Measurements from ENCODE around the gene SLC35D1. TPM values are rescaled to one million over a fixed set of nuclear protein-coding genes. Genes with fewer than 3 reads are reported as not detected.

The SLC35D1 gene
- total and polyA plus RNA-seq, 4 donors: 22.9 to 100 (median 29.5) TPM

GRCh38 chr1:67044631-67045270, 9.2 kb downstream of the SLC35D1 start:
- TF ChIP-seq YY1 (IDR thresholded peaks at IDR 0.05): no peak
- no peaks in the 10 kb centered on the region for H3K27me3 ChIP-seq (ENCODE audit: control insufficient read depth in 4 of 4, insufficient read depth in 4 of 4, low read length in 3 of 4)
- H3K36me3 ChIP-seq (ENCODE audit: control insufficient read depth in 4 of 4, insufficient read depth in 3 of 4, low read depth in 1 of 4, low read length in 3 of 4): peaks cover 5 to 71% (median 53%) of the 10 kb centered on the region in 4 donors
- H3K27ac ChIP-seq (ENCODE audit: low read depth in 1 of 2, low read length in 2 of 2): no peak overlapping the region
- peaks cover 0 to 10% (median 4%) of the 10 kb centered on the region in 4 donors for H3K4me1 ChIP-seq (ENCODE audit: control insufficient read depth in 4 of 4, insufficient read depth in 4 of 4, low read length in 3 of 4)
- H3K4me3 ChIP-seq (ENCODE audit: low read depth in 1 of 3, low read length in 3 of 3): no peak overlapping the region
- no peak for DNase-seq (ENCODE audit: low spot score)
- no peak overlapping the region for H3K9ac ChIP-seq (ENCODE audit: low read depth in 1 of 2, low read length in 2 of 2)
- 94% methylated on average over 4 of the region's 4 CpGs for WGBS
- no peaks in the 10 kb centered on the region for H3K9me3 ChIP-seq (ENCODE audit: control insufficient read depth in 4 of 4, low read length in 3 of 4)

- H3K27me3 ChIP-seq (ENCODE audit: control insufficient read depth in 4 of 4, insufficient read depth in 4 of 4, low read length in 3 of 4): no peaks in the 10 kb centered on the region
- no peak for TF ChIP-seq HNF4A (conservative IDR thresholded peaks at IDR 0.05)
- TF ChIP-seq FOXA1 (IDR thresholded peaks at IDR 0.05): no peak
- TF ChIP-seq YY1 (IDR thresholded peaks at IDR 0.05): no peak
- WGBS: 36% methylated on average over 3 of the region's 3 CpGs
- H3K9ac ChIP-seq (ENCODE audit: low read depth in 1 of 2, low read length in 2 of 2): no peak overlapping the region
- no peak overlapping the region for H3K4me3 ChIP-seq (ENCODE audit: low read depth in 1 of 3, low read length in 3 of 3)
- no peak overlapping the region for H3K27ac ChIP-seq (ENCODE audit: low read depth in 1 of 2, low read length in 2 of 2)
- peaks cover 7 to 73% (median 54%) of the 10 kb centered on the region in 4 donors for H3K36me3 ChIP-seq (ENCODE audit: control insufficient read depth in 4 of 4, insufficient read depth in 3 of 4, low read depth in 1 of 4, low read length in 3 of 4)
- H3K9me3 ChIP-seq (ENCODE audit: control insufficient read depth in 4 of 4, low read length in 3 of 4): no peaks in the 10 kb centered on the region
- no peak for DNase-seq (ENCODE audit: low spot score)
- peaks cover 0 to 10% (median 4%) of the 10 kb centered on the region in 4 donors for H3K4me1 ChIP-seq (ENCODE audit: control insufficient read depth in 4 of 4, insufficient read depth in 4 of 4, low read length in 3 of 4)
Observed at GRCh38 chr1:67043366-67043765, 10.6 kb downstream of the SLC35D1 start.

DNA sequence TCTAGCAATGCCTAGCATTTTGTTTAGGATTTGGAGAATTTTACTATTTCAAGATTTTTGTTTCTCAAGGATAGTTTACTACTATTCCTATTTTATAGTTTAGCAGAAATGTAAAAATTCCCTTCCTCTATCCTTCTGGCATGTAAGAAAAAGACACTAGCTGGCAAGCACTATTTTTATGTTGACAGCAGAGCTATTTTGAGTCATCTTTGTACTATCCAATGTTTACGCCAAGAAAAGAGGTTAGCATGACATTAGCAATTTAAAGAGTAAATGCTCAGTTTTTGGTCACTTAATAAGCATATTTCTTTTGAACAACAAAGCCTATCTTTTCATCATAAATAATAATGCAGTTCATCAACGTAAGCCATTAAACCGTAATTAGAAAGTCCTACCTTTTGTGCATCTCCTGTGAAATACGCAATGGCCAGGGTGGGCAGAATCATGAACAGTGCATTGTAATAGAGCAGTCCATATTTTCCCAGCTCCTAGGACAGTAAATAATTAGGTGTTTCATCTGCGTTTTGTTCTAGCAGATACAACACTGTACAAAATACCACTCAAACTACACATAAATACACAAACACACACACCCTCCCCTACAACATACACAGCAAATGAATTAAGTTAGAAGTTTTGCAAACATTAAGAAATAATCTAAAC, 12.0 kb downstream of the SLC35D1 start:
- H3K27me3 ChIP-seq (ENCODE audit: control insufficient read depth in 4 of 4, insufficient read depth in 4 of 4, low read length in 3 of 4): no peaks in the 10 kb centered on the region

More for the DNA sequence above, 12.0 kb downstream of the SLC35D1 start:
- no peak overlapping the region for H3K9ac ChIP-seq (ENCODE audit: low read depth in 1 of 2, low read length in 2 of 2)
- peaks cover 11 to 74% (median 47%) of the 10 kb centered on the region in 4 donors for H3K36me3 ChIP-seq (ENCODE audit: control insufficient read depth in 4 of 4, insufficient read depth in 3 of 4, low read depth in 1 of 4, low read length in 3 of 4)
- H3K4me1 ChIP-seq (ENCODE audit: control insufficient read depth in 4 of 4, insufficient read depth in 4 of 4, low read length in 3 of 4): peaks cover 0 to 10% (median 4%) of the 10 kb centered on the region in 4 donors
- no peak overlapping the region for H3K27ac ChIP-seq (ENCODE audit: low read depth in 1 of 2, low read length in 2 of 2)
- H3K4me3 ChIP-seq (ENCODE audit: low read depth in 1 of 3, low read length in 3 of 3): no peak overlapping the region
- H3K9me3 ChIP-seq (ENCODE audit: control insufficient read depth in 4 of 4, low read length in 3 of 4): no peaks in the 10 kb centered on the region
- TF ChIP-seq TAF1 (conservative IDR thresholded peaks at IDR 0.05) (no peak), RAD21 (IDR thresholded peaks at IDR 0.05) (no peak), CTCF (IDR thresholded peaks at IDR 0.05; ENCODE audit: low read depth, low read length, missing input control) (no peak), GABPA (IDR thresholded peaks at IDR 0.05 in 1 of 2, conservative IDR thresholded peaks at IDR 0.05 in 1 of 2) (no peak), HNF4A (conservative IDR thresholded peaks at IDR 0.05) (no peak), FOXA1 (IDR thresholded peaks at IDR 0.05) (no peak), YY1 (IDR thresholded peaks at IDR 0.05) (no peak), EGR1 (IDR thresholded peaks at IDR 0.05; ENCODE audit: low read depth in 2 of 2) (no peak), RXRA (IDR thresholded peaks at IDR 0.05) (no peak), NR2F2 (IDR thresholded peaks at IDR 0.05) (no peak), SP1 (IDR thresholded peaks at IDR 0.05) (no peak), JUND (IDR thresholded peaks at IDR 0.05) (no peak), FOXA2 (IDR thresholded peaks at IDR 0.05) (no peak), HNF4G (IDR thresholded peaks at IDR 0.05) (no peak)
- TF ChIP-seq, protein P1, sequence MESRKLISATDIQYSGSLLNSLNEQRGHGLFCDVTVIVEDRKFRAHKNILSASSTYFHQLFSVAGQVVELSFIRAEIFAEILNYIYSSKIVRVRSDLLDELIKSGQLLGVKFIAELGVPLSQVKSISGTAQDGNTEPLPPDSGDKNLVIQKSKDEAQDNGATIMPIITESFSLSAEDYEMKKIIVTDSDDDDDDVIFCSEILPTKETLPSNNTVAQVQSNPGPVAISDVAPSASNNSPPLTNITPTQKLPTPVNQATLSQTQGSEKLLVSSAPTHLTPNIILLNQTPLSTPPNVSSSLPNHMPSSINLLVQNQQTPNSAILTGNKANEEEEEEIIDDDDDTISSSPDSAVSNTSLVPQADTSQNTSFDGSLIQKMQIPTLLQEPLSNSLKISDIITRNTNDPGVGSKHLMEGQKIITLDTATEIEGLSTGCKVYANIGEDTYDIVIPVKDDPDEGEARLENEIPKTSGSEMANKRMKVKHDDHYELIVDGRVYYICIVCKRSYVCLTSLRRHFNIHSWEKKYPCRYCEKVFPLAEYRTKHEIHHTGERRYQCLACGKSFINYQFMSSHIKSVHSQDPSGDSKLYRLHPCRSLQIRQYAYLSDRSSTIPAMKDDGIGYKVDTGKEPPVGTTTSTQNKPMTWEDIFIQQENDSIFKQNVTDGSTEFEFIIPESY (IDR thresholded peaks at IDR 0.05): no peak
- TF ChIP-seq, protein P2, sequence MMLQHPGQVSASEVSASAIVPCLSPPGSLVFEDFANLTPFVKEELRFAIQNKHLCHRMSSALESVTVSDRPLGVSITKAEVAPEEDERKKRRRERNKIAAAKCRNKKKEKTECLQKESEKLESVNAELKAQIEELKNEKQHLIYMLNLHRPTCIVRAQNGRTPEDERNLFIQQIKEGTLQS (IDR thresholded peaks at IDR 0.05): no peak
- TF ChIP-seq, protein P3, sequence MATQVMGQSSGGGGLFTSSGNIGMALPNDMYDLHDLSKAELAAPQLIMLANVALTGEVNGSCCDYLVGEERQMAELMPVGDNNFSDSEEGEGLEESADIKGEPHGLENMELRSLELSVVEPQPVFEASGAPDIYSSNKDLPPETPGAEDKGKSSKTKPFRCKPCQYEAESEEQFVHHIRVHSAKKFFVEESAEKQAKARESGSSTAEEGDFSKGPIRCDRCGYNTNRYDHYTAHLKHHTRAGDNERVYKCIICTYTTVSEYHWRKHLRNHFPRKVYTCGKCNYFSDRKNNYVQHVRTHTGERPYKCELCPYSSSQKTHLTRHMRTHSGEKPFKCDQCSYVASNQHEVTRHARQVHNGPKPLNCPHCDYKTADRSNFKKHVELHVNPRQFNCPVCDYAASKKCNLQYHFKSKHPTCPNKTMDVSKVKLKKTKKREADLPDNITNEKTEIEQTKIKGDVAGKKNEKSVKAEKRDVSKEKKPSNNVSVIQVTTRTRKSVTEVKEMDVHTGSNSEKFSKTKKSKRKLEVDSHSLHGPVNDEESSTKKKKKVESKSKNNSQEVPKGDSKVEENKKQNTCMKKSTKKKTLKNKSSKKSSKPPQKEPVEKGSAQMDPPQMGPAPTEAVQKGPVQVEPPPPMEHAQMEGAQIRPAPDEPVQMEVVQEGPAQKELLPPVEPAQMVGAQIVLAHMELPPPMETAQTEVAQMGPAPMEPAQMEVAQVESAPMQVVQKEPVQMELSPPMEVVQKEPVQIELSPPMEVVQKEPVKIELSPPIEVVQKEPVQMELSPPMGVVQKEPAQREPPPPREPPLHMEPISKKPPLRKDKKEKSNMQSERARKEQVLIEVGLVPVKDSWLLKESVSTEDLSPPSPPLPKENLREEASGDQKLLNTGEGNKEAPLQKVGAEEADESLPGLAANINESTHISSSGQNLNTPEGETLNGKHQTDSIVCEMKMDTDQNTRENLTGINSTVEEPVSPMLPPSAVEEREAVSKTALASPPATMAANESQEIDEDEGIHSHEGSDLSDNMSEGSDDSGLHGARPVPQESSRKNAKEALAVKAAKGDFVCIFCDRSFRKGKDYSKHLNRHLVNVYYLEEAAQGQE (IDR thresholded peaks at IDR 0.05): no peak
- TF ChIP-seq, protein P4, sequence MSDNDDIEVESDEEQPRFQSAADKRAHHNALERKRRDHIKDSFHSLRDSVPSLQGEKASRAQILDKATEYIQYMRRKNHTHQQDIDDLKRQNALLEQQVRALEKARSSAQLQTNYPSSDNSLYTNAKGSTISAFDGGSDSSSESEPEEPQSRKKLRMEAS (IDR thresholded peaks at IDR 0.05): no peak
- DNase-seq (ENCODE audit: low spot score): no peak
- WGBS: 87% methylated on average over 5 of the region's 5 CpGs

Data from liver (tissue), 9 donors.